Suprapubic skin (tissue), 3 donors: ENCODE results near the gene GHRH.

Source experiments
- POLR2AphosphoS5 ChIP-seq, 3 donors: sonication (generic); formaldehyde crosslinking; IDR thresholded peaks; one replicate each; pipeline ENCODE4 v1.6.1; 2017; ENCODE audit warnings: antibody characterized with exemption in 3 of 3
- TF ChIP-seq, protein P1 (sequence below), 2 donors: fragments of 200-600 bp in 1 of 2; fragments of 450-650 bp in 1 of 2; sonication (generic) in 1 of 2; IDR thresholded peaks; one replicate each; pipeline ENCODE4 v1.5.1; 2016 to 2019; ENCODE audit warnings: antibody characterized with exemption in 2 of 2, mild to moderate bottlenecking in 1 of 2, moderate library complexity in 1 of 2

DNA sequence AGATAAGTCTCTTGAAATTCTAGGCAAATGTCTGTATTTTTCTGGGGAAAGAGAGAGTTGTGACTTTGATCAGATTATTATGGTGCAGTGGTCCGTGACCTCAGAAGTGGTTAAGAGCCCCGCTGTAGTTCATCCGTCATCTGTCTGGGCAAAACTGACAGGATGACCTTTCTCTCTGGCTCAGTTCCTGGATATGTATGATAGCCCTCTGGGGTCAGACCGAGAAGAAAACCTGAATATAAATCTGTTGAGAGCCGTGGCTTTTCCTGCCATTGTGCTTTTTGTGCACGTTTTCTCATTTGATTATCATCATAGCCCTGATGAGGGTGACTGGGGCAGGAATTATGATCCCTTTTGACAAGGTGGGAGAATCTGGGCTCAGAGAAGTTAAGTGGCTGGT is 26.5 kb downstream of the GHRH start:
- TF ChIP-seq, protein P1, sequence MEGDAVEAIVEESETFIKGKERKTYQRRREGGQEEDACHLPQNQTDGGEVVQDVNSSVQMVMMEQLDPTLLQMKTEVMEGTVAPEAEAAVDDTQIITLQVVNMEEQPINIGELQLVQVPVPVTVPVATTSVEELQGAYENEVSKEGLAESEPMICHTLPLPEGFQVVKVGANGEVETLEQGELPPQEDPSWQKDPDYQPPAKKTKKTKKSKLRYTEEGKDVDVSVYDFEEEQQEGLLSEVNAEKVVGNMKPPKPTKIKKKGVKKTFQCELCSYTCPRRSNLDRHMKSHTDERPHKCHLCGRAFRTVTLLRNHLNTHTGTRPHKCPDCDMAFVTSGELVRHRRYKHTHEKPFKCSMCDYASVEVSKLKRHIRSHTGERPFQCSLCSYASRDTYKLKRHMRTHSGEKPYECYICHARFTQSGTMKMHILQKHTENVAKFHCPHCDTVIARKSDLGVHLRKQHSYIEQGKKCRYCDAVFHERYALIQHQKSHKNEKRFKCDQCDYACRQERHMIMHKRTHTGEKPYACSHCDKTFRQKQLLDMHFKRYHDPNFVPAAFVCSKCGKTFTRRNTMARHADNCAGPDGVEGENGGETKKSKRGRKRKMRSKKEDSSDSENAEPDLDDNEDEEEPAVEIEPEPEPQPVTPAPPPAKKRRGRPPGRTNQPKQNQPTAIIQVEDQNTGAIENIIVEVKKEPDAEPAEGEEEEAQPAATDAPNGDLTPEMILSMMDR (IDR thresholded peaks at IDR 0.05), result no peak
- TF ChIP-seq POLR2AphosphoS5 (IDR thresholded peaks at IDR 0.05), result no peak
